Measurements from ENCODE around the gene ZFHX2.

ZFHX2 gene

GRCh38 chr14:23513818-23514643 is 37.5 kb downstream of the ZFHX2 start:
- no peak for DNase-seq

- peak; percentile 33 for DNase-seq
Measured at GRCh38 chr14:23513005-23513817, 38.4 kb downstream of the ZFHX2 start.

GRCh38 chr14:23512156-23512555 is 39.4 kb downstream of the ZFHX2 start:
- peak; percentile 45 for DNase-seq

GRCh38 chr14:23494223-23494622 is 57.3 kb downstream of the ZFHX2 start:
- no peak for DNase-seq

GRCh38 chr14:23492618-23493272 is 58.8 kb downstream of the ZFHX2 start:
- DNase-seq, result no peak

GRCh38 chr14:23487216-23487615 is 64.3 kb downstream of the ZFHX2 start:
- no peak for DNase-seq

- no peak for DNase-seq
Measured at GRCh38 chr14:23486036-23486435, 65.5 kb downstream of the ZFHX2 start.

GRCh38 chr14:23485326-23485725 is 66.2 kb downstream of the ZFHX2 start:
- DNase-seq, result no peak

GRCh38 chr14:23483236-23483854 is 68.2 kb downstream of the ZFHX2 start:
- DNase-seq, result peak; percentile 73

- no peak for DNase-seq
Measured at GRCh38 chr14:23482823-23483148, 68.8 kb downstream of the ZFHX2 start.

GRCh38 chr14:23481979-23482822 is 69.4 kb downstream of the ZFHX2 start:
- DNase-seq, result no peak

GRCh38 chr14:23481362-23481970 is 70.1 kb downstream of the ZFHX2 start:
- no peak for DNase-seq

GRCh38 chr14:23478109-23478759 is 73.3 kb downstream of the ZFHX2 start:
- peak; percentile 30 for DNase-seq

- no peak for DNase-seq
Measured at GRCh38 chr14:23470947-23471346, 80.6 kb downstream of the ZFHX2 start.
